Islet precursor cell (in vitro differentiated cells): Measurements from ENCODE around the gene OLFML3.
"Not testable (repeated sequence)": the region's sequence is repeated elsewhere in the genome, so short reads cannot be mapped to it uniquely, and the experiment has no call there.

Experiments used
- DNase-seq: peaks from one replicate; pipeline ENCODE4 v3.0.0-alpha.2; 2018

OLFML3 gene

GRCh38 chr1:113995382-113995781 lies 16.1 kb downstream of the OLFML3 start:
- no peak for DNase-seq

- DNase-seq = no peak
Observed at GRCh38 chr1:113998361-113998760, 19.1 kb downstream of the OLFML3 start.

- no peak for DNase-seq
Observed at GRCh38 chr1:113999233-113999632, 20.0 kb downstream of the OLFML3 start.

DNA sequence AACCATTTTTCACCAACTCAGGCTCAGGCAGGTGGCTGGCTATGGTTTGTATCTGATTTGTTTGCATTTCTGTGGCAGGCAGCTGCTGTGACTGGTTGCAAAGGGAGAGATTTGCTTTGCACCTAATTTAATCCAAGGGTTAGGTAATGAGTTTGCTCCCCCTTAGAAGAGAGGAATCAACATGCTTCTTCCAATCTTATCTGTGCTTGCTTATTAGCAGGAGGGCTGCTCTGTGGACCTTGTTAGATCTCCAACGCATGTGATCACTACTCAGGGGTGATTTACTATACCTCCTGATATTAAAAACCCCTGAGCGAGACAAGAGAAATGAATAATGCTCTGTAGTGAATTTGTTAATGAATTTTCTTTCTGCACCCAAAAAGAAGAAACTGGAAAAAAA lies 20.5 kb downstream of the OLFML3 start:
- no peak for DNase-seq

- DNase-seq = no peak
Observed at GRCh38 chr1:114000406-114000805, 21.1 kb downstream of the OLFML3 start.

DNA sequence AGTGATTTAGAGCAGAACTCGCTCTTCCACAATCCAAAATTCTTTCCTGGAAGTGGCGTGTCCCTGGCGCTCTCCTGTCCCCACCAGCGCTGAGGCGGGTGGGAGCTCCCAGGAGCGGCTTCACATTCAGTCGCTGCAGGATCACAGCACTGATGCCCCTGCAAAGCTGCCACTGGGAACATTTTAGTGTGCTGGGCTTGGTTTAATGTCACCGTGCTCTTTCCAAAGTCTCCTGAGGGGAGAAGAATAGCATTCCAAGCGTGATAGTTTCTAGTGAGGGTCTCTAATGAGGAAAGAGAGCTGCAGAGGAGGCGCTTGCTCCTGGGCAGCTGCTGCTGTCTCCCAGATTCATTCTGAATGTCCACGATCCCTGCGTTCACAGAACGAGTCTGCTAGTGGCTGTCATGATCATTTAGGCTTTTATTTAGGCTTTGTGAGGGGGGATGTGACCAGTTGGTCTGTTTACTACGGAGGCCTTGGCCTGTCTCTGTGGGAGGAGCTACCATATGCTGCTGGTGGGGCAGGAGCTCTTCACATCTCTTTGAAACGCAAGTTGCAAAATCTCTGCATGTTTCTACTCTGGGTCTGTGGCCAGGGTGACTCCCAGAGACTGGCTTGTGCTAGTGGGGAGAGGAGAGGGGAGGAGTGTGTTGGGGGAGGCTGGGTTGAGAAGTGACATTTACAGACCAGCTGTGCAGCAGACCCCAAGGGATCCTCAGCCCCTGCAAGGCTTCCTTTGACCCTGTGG lies 23.4 kb downstream of the OLFML3 start:
- DNase-seq = no peak

DNA sequence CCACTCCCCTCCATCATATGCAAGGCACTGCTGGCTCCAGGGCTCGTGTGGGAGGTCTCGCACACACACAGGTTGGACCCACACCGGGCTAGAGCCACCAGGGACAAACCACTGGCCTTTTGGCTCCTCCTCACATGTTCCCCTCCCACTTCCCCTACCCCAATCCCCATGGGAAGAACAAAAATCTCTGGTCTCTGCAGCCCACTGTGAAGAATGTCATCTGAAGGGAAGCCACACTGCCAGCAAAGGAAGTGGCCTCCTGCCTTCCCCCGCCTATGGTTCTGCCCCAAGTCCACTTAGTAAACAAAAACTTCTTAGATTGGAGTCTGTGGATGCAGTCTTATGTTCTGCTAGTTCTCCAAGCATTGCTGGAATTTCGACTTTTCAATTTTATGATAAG lies 24.2 kb downstream of the OLFML3 start:
- DNase-seq = no peak

DNA sequence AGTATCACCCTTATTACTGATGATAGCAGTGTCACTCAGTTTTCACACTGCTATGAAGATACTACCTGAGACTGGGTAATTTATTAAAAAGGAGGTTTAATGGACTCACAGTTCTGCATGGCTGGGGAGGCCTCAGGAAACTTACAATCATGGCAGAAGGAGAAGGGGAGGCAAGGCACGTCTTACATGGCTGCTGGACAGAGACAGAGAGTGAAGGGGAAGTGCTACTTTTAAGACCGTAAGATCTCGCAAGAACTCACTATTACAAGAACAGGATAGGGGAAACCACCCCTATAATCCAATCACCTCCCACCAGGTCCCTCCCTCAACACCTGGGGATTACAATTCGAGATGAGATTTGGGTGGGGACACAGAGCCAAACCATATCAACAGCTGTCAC lies 27.6 kb downstream of the OLFML3 start:
- not testable (repeated sequence) for DNase-seq

DNA sequence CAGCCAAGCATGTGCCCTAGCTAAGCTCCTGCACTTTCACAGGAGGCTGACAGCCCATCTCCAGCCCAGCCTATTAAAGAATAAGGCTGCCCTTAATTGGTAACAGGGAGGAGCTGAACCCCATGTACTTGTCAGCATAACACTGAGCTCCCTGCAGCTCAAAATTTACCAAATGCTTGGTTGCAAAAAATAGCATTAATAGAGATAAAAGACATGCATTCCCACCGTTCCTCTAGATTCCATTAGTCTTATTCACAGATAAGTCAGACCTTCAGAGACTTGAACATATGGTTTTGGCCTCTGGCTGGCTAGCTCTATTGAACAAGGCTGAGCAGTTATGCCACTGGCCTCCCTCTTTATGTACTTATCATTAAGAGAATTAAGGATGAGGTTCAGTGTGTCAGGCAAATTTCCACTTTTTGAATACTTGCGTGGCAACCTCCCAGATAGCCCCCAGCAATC lies 29.2 kb downstream of the OLFML3 start:
- DNase-seq = no peak

DNA sequence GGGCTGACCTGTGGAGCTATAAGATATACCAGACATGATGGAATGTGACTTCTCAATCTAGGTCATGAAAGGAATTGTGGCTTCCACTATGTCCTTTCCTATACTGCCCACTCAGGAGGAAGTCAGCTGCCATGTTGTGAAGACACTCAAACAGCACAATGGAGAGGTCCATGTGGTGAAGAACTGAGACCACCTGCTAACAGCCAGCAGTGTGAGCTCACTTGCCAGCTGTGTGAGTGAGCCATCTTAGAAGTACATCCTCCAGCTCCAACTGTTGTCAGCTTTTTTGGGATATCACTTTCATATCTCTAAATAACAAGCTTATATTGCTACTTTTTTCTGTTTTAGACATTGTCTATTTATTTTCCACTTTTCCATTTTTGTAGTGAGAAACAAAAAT lies 29.7 kb downstream of the OLFML3 start:
- no peak for DNase-seq

- DNase-seq = no peak
Observed at GRCh38 chr1:114009393-114009792, 30.1 kb downstream of the OLFML3 start.

- DNase-seq = no peak
Observed at GRCh38 chr1:114010433-114011184, 31.3 kb downstream of the OLFML3 start.

DNA sequence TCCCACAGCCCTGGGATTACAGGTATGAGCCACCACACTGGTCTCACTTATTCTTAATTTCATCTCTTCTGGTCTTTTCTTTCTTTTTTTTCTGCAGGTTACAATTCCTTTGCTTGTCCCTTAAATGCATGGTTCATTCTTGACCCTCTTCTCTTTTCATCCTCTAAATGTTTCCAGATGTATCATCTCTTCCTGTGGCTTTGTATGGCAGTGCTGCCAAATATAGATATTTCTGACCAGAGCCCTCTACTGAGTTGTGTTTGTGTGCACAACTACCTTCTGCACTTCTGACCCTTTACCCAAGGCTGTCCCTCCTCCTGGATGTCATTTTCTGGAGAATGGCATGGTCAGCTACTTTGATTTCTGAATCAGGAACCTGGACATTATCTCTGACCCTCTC lies 32.5 kb downstream of the OLFML3 start:
- DNase-seq = no peak

- no peak for DNase-seq
Observed at GRCh38 chr1:114015075-114015474, 35.8 kb downstream of the OLFML3 start.

GRCh38 chr1:114019724-114020123 lies 40.5 kb downstream of the OLFML3 start:
- not testable (repeated sequence) for DNase-seq

- peak; percentile 63 for DNase-seq
Observed at GRCh38 chr1:114021665-114022099, 42.4 kb downstream of the OLFML3 start.

- no peak for DNase-seq
Observed at GRCh38 chr1:114022877-114023276, 43.6 kb downstream of the OLFML3 start.

DNA sequence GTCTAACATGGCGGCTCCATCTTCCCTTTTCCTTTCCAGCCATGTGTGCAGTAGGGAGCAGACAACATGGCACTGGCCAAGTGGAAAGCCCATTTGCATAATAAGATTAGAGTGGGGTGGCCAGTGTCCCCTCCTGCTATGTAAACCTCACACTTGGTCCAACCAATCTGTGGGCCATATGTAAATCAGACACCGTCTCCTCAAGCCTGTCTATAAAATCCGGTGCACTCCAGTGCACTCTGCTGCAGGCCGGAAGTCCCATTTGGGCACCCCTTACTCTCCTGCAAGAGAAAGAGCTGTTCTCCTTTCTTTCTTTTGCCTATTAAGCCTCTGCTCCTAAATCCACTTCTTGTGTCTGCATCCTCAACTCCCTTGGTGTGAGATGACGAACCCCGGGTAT lies 44.1 kb downstream of the OLFML3 start:
- no peak for DNase-seq

- no peak for DNase-seq
Observed at GRCh38 chr1:114024049-114024448, 44.8 kb downstream of the OLFML3 start.

GRCh38 chr1:114025609-114026401 lies 46.5 kb downstream of the OLFML3 start:
- no peak for DNase-seq

- DNase-seq = no peak
Observed at GRCh38 chr1:114026797-114027196, 47.5 kb downstream of the OLFML3 start.
